ENCODE data around the gene SYT1.

Gene SYT1

DNA sequence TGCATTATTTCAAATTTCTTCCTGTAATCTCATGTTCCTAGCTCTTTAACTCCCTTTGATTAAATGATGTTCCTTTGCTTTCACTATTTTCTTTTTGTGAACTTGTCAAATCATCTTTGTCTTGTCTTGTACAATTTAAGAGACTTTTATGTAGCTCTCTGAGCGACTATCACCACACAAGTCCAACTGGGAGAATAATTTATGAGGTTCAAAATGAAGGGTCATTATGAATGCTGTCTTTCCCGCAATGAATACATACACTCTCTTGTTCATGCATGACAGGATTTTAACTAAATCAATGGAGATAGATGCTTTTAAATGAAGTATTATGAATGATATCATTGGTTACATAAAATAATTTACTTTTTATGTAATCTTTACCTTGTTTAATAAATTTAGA lies 418.8 kb downstream of the SYT1 start:
- TF ChIP-seq POLR2AphosphoS5 (IDR thresholded peaks at IDR 0.05; ENCODE audit: low read depth, low read length) (no peak), TAF1 (IDR thresholded peaks at IDR 0.05; ENCODE audit: borderline replicate concordance, insufficient read depth, low read length) (no peak), FOXP2 (optimal IDR thresholded peaks at IDR 0.05; ENCODE audit: borderline replicate concordance, extremely low read depth, extremely low read length, insufficient read depth) (no peak), SIN3A (IDR thresholded peaks at IDR 0.05; ENCODE audit: borderline replicate concordance, insufficient read depth, low read length) (no peak)
- TF ChIP-seq, protein P1, sequence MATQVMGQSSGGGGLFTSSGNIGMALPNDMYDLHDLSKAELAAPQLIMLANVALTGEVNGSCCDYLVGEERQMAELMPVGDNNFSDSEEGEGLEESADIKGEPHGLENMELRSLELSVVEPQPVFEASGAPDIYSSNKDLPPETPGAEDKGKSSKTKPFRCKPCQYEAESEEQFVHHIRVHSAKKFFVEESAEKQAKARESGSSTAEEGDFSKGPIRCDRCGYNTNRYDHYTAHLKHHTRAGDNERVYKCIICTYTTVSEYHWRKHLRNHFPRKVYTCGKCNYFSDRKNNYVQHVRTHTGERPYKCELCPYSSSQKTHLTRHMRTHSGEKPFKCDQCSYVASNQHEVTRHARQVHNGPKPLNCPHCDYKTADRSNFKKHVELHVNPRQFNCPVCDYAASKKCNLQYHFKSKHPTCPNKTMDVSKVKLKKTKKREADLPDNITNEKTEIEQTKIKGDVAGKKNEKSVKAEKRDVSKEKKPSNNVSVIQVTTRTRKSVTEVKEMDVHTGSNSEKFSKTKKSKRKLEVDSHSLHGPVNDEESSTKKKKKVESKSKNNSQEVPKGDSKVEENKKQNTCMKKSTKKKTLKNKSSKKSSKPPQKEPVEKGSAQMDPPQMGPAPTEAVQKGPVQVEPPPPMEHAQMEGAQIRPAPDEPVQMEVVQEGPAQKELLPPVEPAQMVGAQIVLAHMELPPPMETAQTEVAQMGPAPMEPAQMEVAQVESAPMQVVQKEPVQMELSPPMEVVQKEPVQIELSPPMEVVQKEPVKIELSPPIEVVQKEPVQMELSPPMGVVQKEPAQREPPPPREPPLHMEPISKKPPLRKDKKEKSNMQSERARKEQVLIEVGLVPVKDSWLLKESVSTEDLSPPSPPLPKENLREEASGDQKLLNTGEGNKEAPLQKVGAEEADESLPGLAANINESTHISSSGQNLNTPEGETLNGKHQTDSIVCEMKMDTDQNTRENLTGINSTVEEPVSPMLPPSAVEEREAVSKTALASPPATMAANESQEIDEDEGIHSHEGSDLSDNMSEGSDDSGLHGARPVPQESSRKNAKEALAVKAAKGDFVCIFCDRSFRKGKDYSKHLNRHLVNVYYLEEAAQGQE (IDR thresholded peaks at IDR 0.05; ENCODE audit: insufficient read depth in 1 of 2, low read depth in 2 of 2, low read length in 2 of 2): no peak

DNA sequence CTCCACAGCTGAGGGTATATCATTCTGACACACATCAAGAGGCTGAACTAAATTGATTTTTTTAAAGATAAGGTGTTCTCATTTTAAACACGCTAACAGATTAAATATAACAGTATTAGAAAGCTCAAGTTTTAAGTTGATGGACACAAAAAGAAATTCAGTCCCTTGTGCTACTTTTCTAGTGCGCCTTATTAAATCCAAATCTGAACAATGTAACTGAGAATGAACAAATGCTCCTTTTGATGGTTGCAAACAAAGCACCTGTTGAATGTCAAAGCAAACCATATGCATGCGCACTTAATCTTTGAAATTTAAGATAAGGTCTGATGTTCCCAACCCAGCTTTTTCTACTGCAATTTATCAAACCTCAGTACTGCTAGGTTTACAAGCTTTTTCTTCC lies 424.3 kb downstream of the SYT1 start:
- TF ChIP-seq FOXP2 (optimal IDR thresholded peaks at IDR 0.05; ENCODE audit: borderline replicate concordance, extremely low read depth, extremely low read length, insufficient read depth) (no peak), TAF1 (IDR thresholded peaks at IDR 0.05; ENCODE audit: borderline replicate concordance, insufficient read depth, low read length) (no peak), POLR2AphosphoS5 (IDR thresholded peaks at IDR 0.05; ENCODE audit: low read depth, low read length) (no peak), SIN3A (IDR thresholded peaks at IDR 0.05; ENCODE audit: borderline replicate concordance, insufficient read depth, low read length) (no peak)
- TF ChIP-seq, protein P1 (IDR thresholded peaks at IDR 0.05; ENCODE audit: insufficient read depth in 1 of 2, low read depth in 2 of 2, low read length in 2 of 2): no peak

DNA sequence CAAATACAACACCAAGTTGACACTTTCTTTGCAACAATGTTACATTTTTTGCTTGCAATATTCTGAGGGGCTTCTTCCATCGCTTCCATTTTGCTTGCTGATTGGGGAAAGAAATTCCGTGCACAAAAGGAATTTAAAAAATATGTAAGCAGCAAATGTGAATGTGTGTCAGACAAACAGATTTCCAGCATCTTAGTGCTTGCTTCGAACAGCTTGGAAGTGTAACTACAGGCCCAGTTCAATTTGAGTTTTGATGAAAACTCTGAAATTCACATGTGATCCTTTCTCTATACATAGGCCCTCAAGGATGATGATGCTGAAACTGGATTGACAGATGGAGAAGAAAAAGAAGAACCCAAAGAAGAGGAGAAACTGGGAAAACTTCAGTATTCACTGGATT lies 427.1 kb downstream of the SYT1 start:
- no peak for TF ChIP-seq TAF1 (IDR thresholded peaks at IDR 0.05; ENCODE audit: borderline replicate concordance, insufficient read depth, low read length)

DNA sequence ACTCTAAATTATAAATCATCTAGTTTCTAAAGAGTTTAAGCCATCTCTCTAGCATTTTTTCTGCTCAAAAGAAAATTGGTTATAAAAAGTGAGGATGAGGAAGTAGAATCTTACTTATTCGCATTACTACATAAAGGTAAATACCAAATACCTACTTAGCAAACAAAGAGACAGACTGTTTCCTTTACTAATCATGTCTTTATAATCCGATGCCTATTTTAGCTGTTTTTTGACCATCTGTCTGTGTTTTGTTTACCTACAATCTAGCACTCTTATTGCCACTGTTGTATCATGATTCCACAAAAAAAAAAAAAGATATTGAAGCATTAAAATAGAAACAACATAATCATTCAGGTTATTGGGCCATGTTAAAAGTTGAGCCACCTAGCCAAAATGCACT lies 430.0 kb downstream of the SYT1 start:
- TF ChIP-seq POLR2AphosphoS5 (IDR thresholded peaks at IDR 0.05; ENCODE audit: low read depth, low read length): no peak
- TF ChIP-seq TAF1 (IDR thresholded peaks at IDR 0.05; ENCODE audit: borderline replicate concordance, insufficient read depth, low read length): no peak
- TF ChIP-seq FOXP2 (optimal IDR thresholded peaks at IDR 0.05; ENCODE audit: borderline replicate concordance, extremely low read depth, extremely low read length, insufficient read depth): no peak
- TF ChIP-seq SIN3A (IDR thresholded peaks at IDR 0.05; ENCODE audit: borderline replicate concordance, insufficient read depth, low read length): no peak
- TF ChIP-seq, protein P1 (IDR thresholded peaks at IDR 0.05; ENCODE audit: insufficient read depth in 1 of 2, low read depth in 2 of 2, low read length in 2 of 2): no peak

DNA sequence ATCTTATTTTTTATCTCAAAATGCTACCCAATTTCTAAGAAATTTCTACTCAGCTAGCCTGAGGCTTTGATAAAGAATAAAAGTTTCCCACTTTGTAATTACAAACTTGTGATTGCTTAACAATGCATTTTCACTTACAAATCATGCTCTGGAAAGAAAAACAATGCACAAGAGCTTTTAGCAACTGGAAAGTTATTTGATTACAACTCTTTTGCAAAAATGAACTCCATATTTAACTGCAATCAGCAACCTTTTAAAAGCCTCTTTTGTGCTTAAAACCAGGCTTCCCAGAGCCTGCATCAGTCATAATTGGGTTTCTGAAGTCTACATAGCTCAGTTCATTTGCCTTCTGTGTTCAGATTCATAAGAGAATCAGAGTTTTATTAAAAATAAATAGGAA lies 431.0 kb downstream of the SYT1 start:
- TF ChIP-seq FOXP2 (optimal IDR thresholded peaks at IDR 0.05; ENCODE audit: borderline replicate concordance, extremely low read depth, extremely low read length, insufficient read depth): no peak

DNA sequence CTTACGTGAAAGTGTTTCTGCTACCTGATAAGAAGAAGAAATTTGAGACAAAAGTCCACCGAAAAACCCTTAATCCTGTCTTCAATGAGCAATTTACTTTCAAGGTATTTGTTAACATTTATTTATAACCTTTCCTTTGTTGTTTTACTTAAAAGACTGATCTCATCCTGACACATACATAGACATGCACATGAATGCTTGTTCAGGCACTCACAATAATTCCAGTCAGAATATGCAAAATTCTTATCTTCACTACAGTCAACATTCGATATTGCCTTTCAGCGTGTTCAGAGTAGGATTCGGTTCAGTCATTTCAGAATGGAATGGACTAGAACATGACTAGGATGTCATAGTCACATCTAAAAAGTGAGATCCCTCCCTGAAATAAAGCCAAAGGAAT lies 431.6 kb downstream of the SYT1 start:
- TF ChIP-seq, protein P1 (IDR thresholded peaks at IDR 0.05; ENCODE audit: insufficient read depth in 1 of 2, low read depth in 2 of 2, low read length in 2 of 2): no peak
- TF ChIP-seq FOXP2 (optimal IDR thresholded peaks at IDR 0.05; ENCODE audit: borderline replicate concordance, extremely low read depth, extremely low read length, insufficient read depth) (no peak), TAF1 (IDR thresholded peaks at IDR 0.05; ENCODE audit: borderline replicate concordance, insufficient read depth, low read length) (no peak), SIN3A (IDR thresholded peaks at IDR 0.05; ENCODE audit: borderline replicate concordance, insufficient read depth, low read length) (no peak), POLR2AphosphoS5 (IDR thresholded peaks at IDR 0.05; ENCODE audit: low read depth, low read length) (no peak)
